GM12872 (cell line): ENCODE data around the gene CNTNAP1.
A peak's percentile ranks its signal among the peaks of the same experiment; 100 is the strongest.

Experiments
- CTCF ChIP-seq: IDR thresholded peaks from 3 replicates; pipeline ENCODE4 v1.5.1; 2011; ENCODE audit warnings: low read depth, mild to moderate bottlenecking, low read length, moderate library complexity; ENCODE audit not compliant: insufficient read depth

CNTNAP1 gene

GRCh38 chr17:42667088-42667951 lies 15.0 kb upstream of the CNTNAP1 start:
- no peak for TF ChIP-seq CTCF

- no peak for TF ChIP-seq CTCF
Observed at GRCh38 chr17:42669705-42669976, 12.7 kb upstream of the CNTNAP1 start.

- TF ChIP-seq CTCF: peak; percentile 24; the same call in 1 of the 3 replicates
Observed at GRCh38 chr17:42669977-42670788, 12.1 kb upstream of the CNTNAP1 start.

GRCh38 chr17:42670789-42671657 lies 11.3 kb upstream of the CNTNAP1 start:
- TF ChIP-seq CTCF: no peak

GRCh38 chr17:42672038-42672437 lies 10.3 kb upstream of the CNTNAP1 start:
- TF ChIP-seq CTCF: no peak

- TF ChIP-seq CTCF: no peak
Observed at GRCh38 chr17:42673266-42673884, 9.0 kb upstream of the CNTNAP1 start.
